H9 (cell line): Measurements from ENCODE around the gene RHOU. TPM values are rescaled to one million over a fixed set of nuclear protein-coding genes. Genes with fewer than 3 reads are reported as not detected.

Experiments
- DNase-seq: peaks from one replicate; pipeline ENCODE4 v3.0.0-alpha.2; 2017
- H2AFZ ChIP-seq: one replicate; pipeline ENCODE4 v1.6.1; 2013; ENCODE audit warnings: mild to moderate bottlenecking, low read length, control low read depth, moderate library complexity
- H2AK5ac ChIP-seq: 2 replicates; pipeline ENCODE4 v1.6.1; 2013; ENCODE audit warnings: low read length, control low read depth, mixed read lengths; ENCODE audit not compliant: insufficient read length
- H2BK120ac ChIP-seq: one replicate; pipeline ENCODE4 v1.6.1; 2013; ENCODE audit warnings: low read depth, mild to moderate bottlenecking, low read length, control low read depth, inconsistent platforms; ENCODE audit not compliant: poor library complexity, severe bottlenecking
- H2BK12ac ChIP-seq: 2 replicates; pipeline ENCODE4 v1.6.1; 2013; ENCODE audit warnings: low read length, control low read depth, mixed read lengths, low read depth; ENCODE audit not compliant: insufficient read length
- H2BK15ac ChIP-seq: 2 replicates; pipeline ENCODE4 v1.6.1; 2013; ENCODE audit warnings: low read depth, low read length, control low read depth
- H2BK20ac ChIP-seq: one replicate; pipeline ENCODE4 v1.6.1; 2013; ENCODE audit warnings: low read depth, mild to moderate bottlenecking, low read length, control low read depth, inconsistent platforms; ENCODE audit not compliant: poor library complexity, severe bottlenecking
- H2BK5ac ChIP-seq: 2 replicates; pipeline ENCODE4 v1.6.1; 2013; ENCODE audit warnings: low read length, control low read depth, mixed read lengths; ENCODE audit not compliant: insufficient read length
- H3K14ac ChIP-seq: 2 replicates; pipeline ENCODE4 v1.6.1; 2013; ENCODE audit warnings: low read length, control low read depth; ENCODE audit not compliant: insufficient read depth
- H3K18ac ChIP-seq: 2 replicates; pipeline ENCODE4 v1.6.1; 2013; ENCODE audit warnings: low read depth, mild to moderate bottlenecking, mixed read lengths, low read length, control low read depth; ENCODE audit not compliant: insufficient read length
- H3K23ac ChIP-seq: 2 replicates; pipeline ENCODE4 v1.6.1; 2013; ENCODE audit warnings: low read length, control low read depth, mixed read lengths, low read depth; ENCODE audit not compliant: insufficient read length
- H3K23me2 ChIP-seq: 2 replicates; pipeline ENCODE4 v1.6.1; 2013; ENCODE audit warnings: low read depth, mild to moderate bottlenecking, mixed read lengths, low read length, control low read depth; ENCODE audit not compliant: insufficient read length, poor library complexity, severe bottlenecking
- H3K27ac ChIP-seq: 2 replicates; pipeline ENCODE4 v1.5.1; 2013; ENCODE audit warnings: low read length, control low read depth, mixed read lengths, low read depth; ENCODE audit not compliant: insufficient read length
- H3K27me3 ChIP-seq: 2 replicates; pipeline ENCODE4 v1.6.1; 2013; ENCODE audit warnings: low read length, control low read depth, inconsistent platforms; ENCODE audit not compliant: insufficient read depth
- H3K4ac ChIP-seq: 2 replicates; pipeline ENCODE4 v1.6.1; 2013; ENCODE audit warnings: low read depth, mild to moderate bottlenecking, control low read depth, inconsistent platforms, low read length, moderate library complexity
- H3K4me1 ChIP-seq: 2 replicates; pipeline ENCODE4 v1.6.1; 2013; ENCODE audit warnings: low read length, control low read depth, inconsistent platforms; ENCODE audit not compliant: insufficient read depth
- H3K4me2 ChIP-seq: 2 replicates; pipeline ENCODE4 v1.6.1; 2013; ENCODE audit warnings: low read length, control low read depth, mixed read lengths; ENCODE audit not compliant: insufficient read length, insufficient read depth
- H3K56ac ChIP-seq: 2 replicates; pipeline ENCODE4 v1.6.1; 2013; ENCODE audit warnings: low read depth, mild to moderate bottlenecking, mixed read lengths, low read length, control low read depth; ENCODE audit not compliant: insufficient read length
- H3K79me1 ChIP-seq: 2 replicates; pipeline ENCODE4 v1.6.1; 2013; ENCODE audit warnings: low read depth, mild to moderate bottlenecking, moderate library complexity, low read length, control low read depth, inconsistent platforms; ENCODE audit not compliant: insufficient read depth, poor library complexity, severe bottlenecking
- H3K79me2 ChIP-seq: 2 replicates; pipeline ENCODE4 v1.6.1; 2013; ENCODE audit warnings: low read length, control low read depth, inconsistent platforms; ENCODE audit not compliant: insufficient read depth
- H3K9ac ChIP-seq: 2 replicates; pipeline ENCODE4 v1.6.1; 2013; ENCODE audit warnings: low read length, control low read depth, mixed read lengths; ENCODE audit not compliant: insufficient read length; ENCODE audit errors: extremely low read depth
- H3K9me3 ChIP-seq: one replicate; pipeline ENCODE4 v1.6.1; 2013; ENCODE audit warnings: low read depth, low read length, inconsistent platforms; ENCODE audit not compliant: control insufficient read depth
- H3T11ph ChIP-seq: one replicate; pipeline ENCODE4 v1.6.1; 2013; ENCODE audit warnings: mild to moderate bottlenecking, low read length, control low read depth, inconsistent platforms
- H4K20me1 ChIP-seq: one replicate; pipeline ENCODE4 v1.6.1; 2013; ENCODE audit not compliant: control insufficient read depth, insufficient read length, insufficient read depth
- H4K5ac ChIP-seq: 2 replicates; pipeline ENCODE4 v1.6.1; 2013; ENCODE audit warnings: low read depth, mild to moderate bottlenecking, mixed read lengths, low read length, control low read depth; ENCODE audit not compliant: insufficient read length
- H4K8ac ChIP-seq: replicated peaks from 2 replicates; pipeline ENCODE4 v1.6.1; 2013; ENCODE audit warnings: low read length, control low read depth, mixed read lengths, low read depth; ENCODE audit not compliant: insufficient read length
- H4K91ac ChIP-seq: 2 replicates; pipeline ENCODE4 v1.6.1; 2013; ENCODE audit warnings: low read depth, mild to moderate bottlenecking, moderate library complexity, mixed read lengths, low read length, control low read depth; ENCODE audit not compliant: insufficient read length
- H3K27ac Mint-ChIP-seq, 3 experiments: 2 replicates in 2 of 3; 3 replicates in 1 of 3; pipeline ENCODE4 v1.8.0; 2020 to 2021; ENCODE audit warnings: mixed read lengths in 3 of 3, mild to moderate bottlenecking in 1 of 3, moderate library complexity in 1 of 3
- H3K27me3 Mint-ChIP-seq: 2 replicates; pipeline ENCODE4 v1.8.0; 2021; ENCODE audit warnings: low read depth, mild to moderate bottlenecking, moderate library complexity, mixed read lengths
- H3K36me3 Mint-ChIP-seq, 3 experiments: 2 replicates in 2 of 3; 3 replicates in 1 of 3; pipeline ENCODE4 v1.8.0; 2020 to 2021; ENCODE audit warnings: low read depth in 3 of 3, mixed read lengths in 3 of 3; ENCODE audit not compliant: insufficient read depth in 1 of 3
- H3K4me1 Mint-ChIP-seq, 2 experiments: 2 replicates each; pipeline ENCODE4 v1.8.0; 2020; ENCODE audit warnings: mixed read lengths in 2 of 2
- H3K4me3 Mint-ChIP-seq, 2 experiments: 2 replicates in 1 of 2; 3 replicates in 1 of 2; pipeline ENCODE4 v1.8.0; 2020 to 2021; ENCODE audit warnings: mild to moderate bottlenecking in 2 of 2, mixed read lengths in 2 of 2, moderate library complexity in 1 of 2
- H3K9me3 Mint-ChIP-seq, 2 experiments: 2 replicates in 1 of 2; 3 replicates in 1 of 2; pipeline ENCODE4 v1.8.0; 2020; ENCODE audit warnings: mild to moderate bottlenecking in 2 of 2, mixed read lengths in 2 of 2, moderate library complexity in 1 of 2
- WGBS: extraction: QIAGEN DNeasy Blood & Tissue Kit; methylation state at CpG from one replicate; pipeline ENCODE4 v1.1.7; 2013; ENCODE audit warnings: missing lambda C conversion rate, low lambda C conversion rate, mixed read lengths; ENCODE audit not compliant: insufficient read length; ENCODE audit errors: extremely low coverage; 5-methylcytosine and 5-hydroxymethylcytosine counted together
- total RNA-seq: library from RNA; stranded (reverse); gene quantifications from 2 replicates; pipeline ENCODE4 v1.2.1, GENCODE V29; 2021
- TF ChIP-seq, protein P1 (sequence below): fragments of 200-600 bp; sonication (generic); conservative IDR thresholded peaks from 3 replicates; pipeline ENCODE4 v1.8.0; 2021; ENCODE audit warnings: antibody characterized with exemption, mild to moderate bottlenecking

Gene RHOU
- total RNA-seq, 1 experiment from 2014 or later = 3.9 TPM

DNA sequence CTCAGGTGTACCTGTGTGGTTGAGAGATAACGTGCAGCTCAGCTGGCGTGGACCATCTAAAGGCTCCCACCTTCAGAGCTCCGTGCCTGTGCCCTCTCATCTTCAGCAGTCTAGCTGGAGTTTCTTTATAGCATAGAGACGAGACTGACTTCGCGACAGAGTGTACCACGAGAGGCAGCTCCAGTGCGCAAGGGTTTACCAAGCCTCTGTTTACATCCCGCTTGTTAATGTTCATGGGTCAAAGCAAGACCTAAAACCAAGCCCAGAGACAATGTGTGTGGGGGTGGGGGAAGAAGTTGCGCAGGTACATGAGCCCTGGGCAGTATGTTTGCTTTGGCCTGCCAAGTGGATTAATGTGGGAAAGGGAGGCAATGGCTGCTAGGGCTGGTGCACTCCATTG lies 15.6 kb downstream of the RHOU start:
- H3K27me3 Mint-ChIP-seq = peaks cover 9% of the 10 kb centered on the region; the same call in 1 of the 2 replicates
- no peaks in the 10 kb centered on the region for H3K36me3 Mint-ChIP-seq
- Histone ChIP-seq H3K23me2 (no peaks in the 10 kb centered on the region), H3K27ac (no peak overlapping the region), H2AFZ (no peak overlapping the region), H3K79me2 (no peaks in the 10 kb centered on the region), H2BK120ac (no peak overlapping the region), H2BK12ac (no peak overlapping the region), H4K8ac (no peak overlapping the region), H3K23ac (no peak overlapping the region), H3K18ac (no peak overlapping the region), H2BK20ac (no peak overlapping the region), H3K9me3 (no peaks in the 10 kb centered on the region), H4K91ac (no peak overlapping the region), H3K56ac (no peak overlapping the region), H3K14ac (no peak overlapping the region), H3K4me2 (no peak overlapping the region), H2BK15ac (no peak overlapping the region), H3K4ac (no peak overlapping the region), H3K27me3 (no peaks in the 10 kb centered on the region), H2AK5ac (no peak overlapping the region), H3K9ac (no peak overlapping the region), H3K4me1 (no peaks in the 10 kb centered on the region), H4K5ac (no peak overlapping the region), H4K20me1 (no peaks in the 10 kb centered on the region), H3K79me1 (no peaks in the 10 kb centered on the region), H3T11ph (no peak overlapping the region), H2BK5ac (no peak overlapping the region)
- TF ChIP-seq, protein P1, sequence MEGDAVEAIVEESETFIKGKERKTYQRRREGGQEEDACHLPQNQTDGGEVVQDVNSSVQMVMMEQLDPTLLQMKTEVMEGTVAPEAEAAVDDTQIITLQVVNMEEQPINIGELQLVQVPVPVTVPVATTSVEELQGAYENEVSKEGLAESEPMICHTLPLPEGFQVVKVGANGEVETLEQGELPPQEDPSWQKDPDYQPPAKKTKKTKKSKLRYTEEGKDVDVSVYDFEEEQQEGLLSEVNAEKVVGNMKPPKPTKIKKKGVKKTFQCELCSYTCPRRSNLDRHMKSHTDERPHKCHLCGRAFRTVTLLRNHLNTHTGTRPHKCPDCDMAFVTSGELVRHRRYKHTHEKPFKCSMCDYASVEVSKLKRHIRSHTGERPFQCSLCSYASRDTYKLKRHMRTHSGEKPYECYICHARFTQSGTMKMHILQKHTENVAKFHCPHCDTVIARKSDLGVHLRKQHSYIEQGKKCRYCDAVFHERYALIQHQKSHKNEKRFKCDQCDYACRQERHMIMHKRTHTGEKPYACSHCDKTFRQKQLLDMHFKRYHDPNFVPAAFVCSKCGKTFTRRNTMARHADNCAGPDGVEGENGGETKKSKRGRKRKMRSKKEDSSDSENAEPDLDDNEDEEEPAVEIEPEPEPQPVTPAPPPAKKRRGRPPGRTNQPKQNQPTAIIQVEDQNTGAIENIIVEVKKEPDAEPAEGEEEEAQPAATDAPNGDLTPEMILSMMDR = no peak
- no peak overlapping the region for H3K27ac Mint-ChIP-seq
- no peak overlapping the region for H3K4me3 Mint-ChIP-seq
- peaks cover 9 to 12% of the 10 kb centered on the region in 2 experiments for H3K4me1 Mint-ChIP-seq
- no peak for DNase-seq
- WGBS = no CpG with 5 or more reads among the region's 10 CpGs
- H3K9me3 Mint-ChIP-seq = no peaks in the 10 kb centered on the region; a peak in 1 of 5 replicates
